Sigmoid colon (tissue), 4 donors: ENCODE data around the gene NRTN.
"Not testable (repeated sequence)": the region's sequence is repeated elsewhere in the genome, so short reads cannot be mapped to it uniquely, and the experiment has no call there.

Source experiments
- EP300 ChIP-seq, 4 donors: sonication (generic); formaldehyde crosslinking; IDR thresholded peaks; one replicate each; pipeline ENCODE4 v1.6.1; 2017; ENCODE audit warnings: antibody characterized with exemption in 4 of 4
- POLR2A ChIP-seq, 2 donors: fragments of 450-650 bp; IDR thresholded peaks; one replicate each; pipeline ENCODE4 v1.6.1; 2016; ENCODE audit warnings: antibody characterized with exemption in 2 of 2, mild to moderate bottlenecking in 2 of 2, moderate library complexity in 2 of 2
- POLR2AphosphoS5 ChIP-seq, 4 donors: sonication (generic); formaldehyde crosslinking; IDR thresholded peaks; one replicate each; pipeline ENCODE4 v1.6.1; 2017; ENCODE audit warnings: antibody characterized with exemption in 4 of 4
- TF ChIP-seq, protein P1 (sequence below), 4 experiments: fragments of 450-650 bp in 3 of 4; fragments of 200-600 bp in 1 of 4; IDR thresholded peaks; one replicate each; pipeline ENCODE4 v1.5.1; 2016 to 2019; ENCODE audit warnings: antibody characterized with exemption in 4 of 4, mild to moderate bottlenecking in 3 of 4, moderate library complexity in 2 of 4

- TF ChIP-seq, protein P1, sequence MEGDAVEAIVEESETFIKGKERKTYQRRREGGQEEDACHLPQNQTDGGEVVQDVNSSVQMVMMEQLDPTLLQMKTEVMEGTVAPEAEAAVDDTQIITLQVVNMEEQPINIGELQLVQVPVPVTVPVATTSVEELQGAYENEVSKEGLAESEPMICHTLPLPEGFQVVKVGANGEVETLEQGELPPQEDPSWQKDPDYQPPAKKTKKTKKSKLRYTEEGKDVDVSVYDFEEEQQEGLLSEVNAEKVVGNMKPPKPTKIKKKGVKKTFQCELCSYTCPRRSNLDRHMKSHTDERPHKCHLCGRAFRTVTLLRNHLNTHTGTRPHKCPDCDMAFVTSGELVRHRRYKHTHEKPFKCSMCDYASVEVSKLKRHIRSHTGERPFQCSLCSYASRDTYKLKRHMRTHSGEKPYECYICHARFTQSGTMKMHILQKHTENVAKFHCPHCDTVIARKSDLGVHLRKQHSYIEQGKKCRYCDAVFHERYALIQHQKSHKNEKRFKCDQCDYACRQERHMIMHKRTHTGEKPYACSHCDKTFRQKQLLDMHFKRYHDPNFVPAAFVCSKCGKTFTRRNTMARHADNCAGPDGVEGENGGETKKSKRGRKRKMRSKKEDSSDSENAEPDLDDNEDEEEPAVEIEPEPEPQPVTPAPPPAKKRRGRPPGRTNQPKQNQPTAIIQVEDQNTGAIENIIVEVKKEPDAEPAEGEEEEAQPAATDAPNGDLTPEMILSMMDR (IDR thresholded peaks at IDR 0.05), result not testable (repeated sequence)
- not testable (repeated sequence) for TF ChIP-seq POLR2A, POLR2AphosphoS5, EP300 (IDR thresholded peaks at IDR 0.05)
Measured at GRCh38 chr19:5874496-5874895, 69.6 kb downstream of the NRTN start.
